WTC11 (cell line): ENCODE results near the gene GTF2H4. TPM values are rescaled to one million over a fixed set of nuclear protein-coding genes. Genes with fewer than 3 reads are reported as not detected.

ENCODE experiments used
- ATAC-seq: fragments of 200-7000 bp; cut with Tn5 transposase; 2 replicates; pipeline ENCODE4 v1.10.0; 2021; ENCODE audit warnings: mild to moderate bottlenecking, moderate library complexity
- CTCF ChIA-PET: fragments of 300-600 bp; sonication (Branson Sonifier 250); formaldehyde crosslinking; loops from one replicate; lab custom pipeline; 2021; ENCODE audit warnings: antibody characterized with exemption; lab: Charles Lee
- POLR2A ChIA-PET: fragments of 350-600 bp; sonication (Branson Sonifier 250); formaldehyde crosslinking; loops from one replicate; lab custom pipeline; 2021; ENCODE audit warnings: antibody characterized with exemption; lab: Charles Lee
- DNase-seq: peaks from one replicate; pipeline ENCODE4 v3.0.0; 2021; ENCODE audit warnings: low spot score
- H3K27ac Mint-ChIP-seq: 2 replicates; pipeline ENCODE4 v1.8.0; 2021; ENCODE audit warnings: mixed read lengths
- H3K27me3 Mint-ChIP-seq: 2 replicates; pipeline ENCODE4 v1.8.0; 2021; ENCODE audit warnings: low read depth, mild to moderate bottlenecking, moderate library complexity, mixed read lengths
- H3K36me3 Mint-ChIP-seq: 2 replicates; pipeline ENCODE4 v1.8.0; 2021; ENCODE audit warnings: mixed read lengths
- H3K4me1 Mint-ChIP-seq: 2 replicates; pipeline ENCODE4 v1.8.0; 2022; ENCODE audit warnings: mixed read lengths
- H3K4me3 Mint-ChIP-seq: 2 replicates; pipeline ENCODE4 v1.8.0; 2021; ENCODE audit warnings: mild to moderate bottlenecking, moderate library complexity, mixed read lengths
- H3K9me3 Mint-ChIP-seq: 2 replicates; pipeline ENCODE4 v1.8.0; 2021; ENCODE audit warnings: mixed read lengths
- ATF3 ChIP-seq: sonication (generic); formaldehyde crosslinking; conservative IDR thresholded peaks from 2 replicates; pipeline ENCODE4 v1.8.1; 2022; ENCODE audit warnings: mild to moderate bottlenecking, missing genetic modification reagents
- CBFB ChIP-seq: sonication (generic); formaldehyde crosslinking; IDR thresholded peaks from 2 replicates; pipeline ENCODE4 v1.8.1; 2022; ENCODE audit warnings: mild to moderate bottlenecking, low read depth, missing genetic modification reagents
- ESRRA ChIP-seq: sonication (generic); formaldehyde crosslinking; IDR thresholded peaks from 2 replicates; pipeline ENCODE4 v1.8.1; 2022; ENCODE audit warnings: mild to moderate bottlenecking, missing genetic modification reagents, borderline replicate concordance
- ETV6 ChIP-seq: sonication (generic); formaldehyde crosslinking; IDR thresholded peaks from 2 replicates; pipeline ENCODE4 v1.8.1; 2022; ENCODE audit warnings: mild to moderate bottlenecking, missing genetic modification reagents
- FOXP1 ChIP-seq: sonication (generic); formaldehyde crosslinking; IDR thresholded peaks from 2 replicates; pipeline ENCODE4 v1.8.0; 2022; ENCODE audit warnings: missing genetic modification reagents, mild to moderate bottlenecking, moderate library complexity, borderline replicate concordance
- GABPB1 ChIP-seq: sonication (generic); formaldehyde crosslinking; IDR thresholded peaks from 2 replicates; pipeline ENCODE4 v1.8.1; 2023; ENCODE audit warnings: mild to moderate bottlenecking, missing genetic modification reagents
- GTF2I ChIP-seq: fragments of 250-450 bp; sonication (Bioruptor Pico); conservative IDR thresholded peaks from 2 replicates; pipeline ENCODE4 v1.4.0; 2021; ENCODE audit warnings: mild to moderate bottlenecking
- JAZF1 ChIP-seq: fragments of 250-450 bp; sonication (Bioruptor Pico); IDR thresholded peaks from 2 replicates; pipeline ENCODE4 v1.9.0; 2021; ENCODE audit warnings: moderate library complexity, mild to moderate bottlenecking, inconsistent platforms
- RORB ChIP-seq: fragments of 250-450 bp; sonication (Bioruptor Pico); IDR thresholded peaks from 2 replicates; pipeline ENCODE4 v1.9.0; 2021; ENCODE audit warnings: mild to moderate bottlenecking
- SMAD4 ChIP-seq: sonication (generic); formaldehyde crosslinking; IDR thresholded peaks from 2 replicates; pipeline ENCODE4 v1.8.0; 2022; ENCODE audit warnings: mild to moderate bottlenecking, missing genetic modification reagents
- SP1 ChIP-seq: sonication (generic); formaldehyde crosslinking; conservative IDR thresholded peaks from 2 replicates; pipeline ENCODE4 v1.8.1; 2022; ENCODE audit warnings: missing genetic modification reagents
- TP53 ChIP-seq: sonication (generic); formaldehyde crosslinking; IDR thresholded peaks from 2 replicates; pipeline ENCODE4 v1.8.1; 2023; ENCODE audit warnings: mild to moderate bottlenecking, missing genetic modification reagents
- ZNF121 ChIP-seq: sonication (generic); formaldehyde crosslinking; IDR thresholded peaks from 2 replicates; pipeline ENCODE4 v1.8.0; 2023; ENCODE audit warnings: missing genetic modification reagents
- ZNF416 ChIP-seq: fragments of 250-450 bp; sonication (Bioruptor Pico); IDR thresholded peaks from 2 replicates; pipeline ENCODE4 v1.9.0; 2021; ENCODE audit warnings: mild to moderate bottlenecking, inconsistent platforms
- ZNF423 ChIP-seq: fragments of 250-450 bp; sonication (Bioruptor Pico); IDR thresholded peaks from 2 replicates; pipeline ENCODE4 v2.1.2; 2022; ENCODE audit warnings: mild to moderate bottlenecking, moderate library complexity
- total RNA-seq: library from RNA; stranded (reverse); gene quantifications from 3 replicates; pipeline ENCODE4 v1.2.3, GENCODE V29; 2021
- TF ChIP-seq, protein P1 (sequence below): fragments of 200-600 bp; IDR thresholded peaks from 2 replicates; pipeline ENCODE4 v1.8.0; 2022; ENCODE audit warnings: antibody characterized with exemption
- TF ChIP-seq, protein P2 (sequence below): sonication (generic); formaldehyde crosslinking; IDR thresholded peaks from 2 replicates; pipeline ENCODE4 v1.8.1; 2023; ENCODE audit warnings: mild to moderate bottlenecking, missing genetic modification reagents, borderline replicate concordance
- TF ChIP-seq, protein P3 (sequence below): fragments of 250-450 bp; sonication (Bioruptor Pico); IDR thresholded peaks from 2 replicates; pipeline ENCODE4 v1.9.0; 2021; ENCODE audit warnings: mild to moderate bottlenecking, borderline replicate concordance

The GTF2H4 gene
- total RNA-seq, 1 experiment from 2014 or later = 49.2 TPM

GRCh38 chr6:30877419-30878262, 30.4 kb upstream of the GTF2H4 start:
- ChIA-PET CTCF (interaction anchor here (0.7 to 13.3 kb wide), 13 partner anchors 9 to 210 kb away, joined by 3 to 164 read pairs (median 4); partner anchors contain the start of gene VARS2), POLR2A (no interaction called here)
- peak; percentile 89 for DNase-seq
- H3K36me3 Mint-ChIP-seq = peaks cover 14% of the 10 kb centered on the region
- H3K27ac Mint-ChIP-seq = peak overlapping the region; percentile 89
- H3K4me3 Mint-ChIP-seq = no peak overlapping the region
- H3K27me3 Mint-ChIP-seq = no peaks in the 10 kb centered on the region
- TF ChIP-seq GABPB1 (CRISPR knock-in tag) (peak; percentile 15; the same call in 1 of the 2 replicates), FOXP1 (CRISPR knock-in tag) (no peak), ETV6 (CRISPR knock-in tag) (peak; percentile 87), TP53 (CRISPR knock-in tag) (no peak), SP1 (CRISPR knock-in tag) (0 out of 2 replicates have a peak, but pooled peaks have one; percentile 31)
- TF ChIP-seq, protein P1, sequence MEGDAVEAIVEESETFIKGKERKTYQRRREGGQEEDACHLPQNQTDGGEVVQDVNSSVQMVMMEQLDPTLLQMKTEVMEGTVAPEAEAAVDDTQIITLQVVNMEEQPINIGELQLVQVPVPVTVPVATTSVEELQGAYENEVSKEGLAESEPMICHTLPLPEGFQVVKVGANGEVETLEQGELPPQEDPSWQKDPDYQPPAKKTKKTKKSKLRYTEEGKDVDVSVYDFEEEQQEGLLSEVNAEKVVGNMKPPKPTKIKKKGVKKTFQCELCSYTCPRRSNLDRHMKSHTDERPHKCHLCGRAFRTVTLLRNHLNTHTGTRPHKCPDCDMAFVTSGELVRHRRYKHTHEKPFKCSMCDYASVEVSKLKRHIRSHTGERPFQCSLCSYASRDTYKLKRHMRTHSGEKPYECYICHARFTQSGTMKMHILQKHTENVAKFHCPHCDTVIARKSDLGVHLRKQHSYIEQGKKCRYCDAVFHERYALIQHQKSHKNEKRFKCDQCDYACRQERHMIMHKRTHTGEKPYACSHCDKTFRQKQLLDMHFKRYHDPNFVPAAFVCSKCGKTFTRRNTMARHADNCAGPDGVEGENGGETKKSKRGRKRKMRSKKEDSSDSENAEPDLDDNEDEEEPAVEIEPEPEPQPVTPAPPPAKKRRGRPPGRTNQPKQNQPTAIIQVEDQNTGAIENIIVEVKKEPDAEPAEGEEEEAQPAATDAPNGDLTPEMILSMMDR = peak; percentile 75
- TF ChIP-seq, all 79 proteins: peak for 4
- H3K9me3 Mint-ChIP-seq = peaks cover 18% of the 10 kb centered on the region
- peak; percentile 54 for ATAC-seq
- H3K4me1 Mint-ChIP-seq = peaks cover 61% of the 10 kb centered on the region

- Mint-ChIP-seq H3K27me3 (no peaks in the 10 kb centered on the region), H3K4me3 (peak overlapping the region; percentile 93; the same call in 1 of the 2 replicates), H3K36me3 (peaks cover 4% of the 10 kb centered on the region), H3K27ac (peak overlapping the region; percentile 88), H3K9me3 (peaks cover 5% of the 10 kb centered on the region), H3K4me1 (peaks cover 71% of the 10 kb centered on the region)
- ChIA-PET POLR2A (interaction anchor here (0.8 to 3.3 kb wide), 7 partner anchors 27 to 191 kb away, joined by 3 to 25 read pairs (median 5); partner anchors contain the start of gene VARS2), CTCF (interaction anchor here (0.6 to 13.3 kb wide), 17 partner anchors 10 to 398 kb away, joined by 3 to 164 read pairs (median 5); partner anchors contain the start of gene VARS2)
- no peak for ATAC-seq
- TF ChIP-seq CBFB (CRISPR knock-in tag) (no peak), ZNF423 (CRISPR knock-in tag) (no peak), GTF2I (CRISPR knock-in tag) (no peak), ZNF416 (CRISPR knock-in tag) (no peak), SP1 (CRISPR knock-in tag) (0 out of 2 replicates have a peak, but pooled peaks have one; percentile 12), FOXP1 (CRISPR knock-in tag) (no peak), RORB (CRISPR knock-in tag) (no peak), ESRRA (CRISPR knock-in tag) (no peak), JAZF1 (CRISPR knock-in tag) (no peak), ATF3 (CRISPR knock-in tag) (no peak), SMAD4 (CRISPR knock-in tag) (no peak), ZNF121 (peak; percentile 98)
- TF ChIP-seq, protein P2, sequence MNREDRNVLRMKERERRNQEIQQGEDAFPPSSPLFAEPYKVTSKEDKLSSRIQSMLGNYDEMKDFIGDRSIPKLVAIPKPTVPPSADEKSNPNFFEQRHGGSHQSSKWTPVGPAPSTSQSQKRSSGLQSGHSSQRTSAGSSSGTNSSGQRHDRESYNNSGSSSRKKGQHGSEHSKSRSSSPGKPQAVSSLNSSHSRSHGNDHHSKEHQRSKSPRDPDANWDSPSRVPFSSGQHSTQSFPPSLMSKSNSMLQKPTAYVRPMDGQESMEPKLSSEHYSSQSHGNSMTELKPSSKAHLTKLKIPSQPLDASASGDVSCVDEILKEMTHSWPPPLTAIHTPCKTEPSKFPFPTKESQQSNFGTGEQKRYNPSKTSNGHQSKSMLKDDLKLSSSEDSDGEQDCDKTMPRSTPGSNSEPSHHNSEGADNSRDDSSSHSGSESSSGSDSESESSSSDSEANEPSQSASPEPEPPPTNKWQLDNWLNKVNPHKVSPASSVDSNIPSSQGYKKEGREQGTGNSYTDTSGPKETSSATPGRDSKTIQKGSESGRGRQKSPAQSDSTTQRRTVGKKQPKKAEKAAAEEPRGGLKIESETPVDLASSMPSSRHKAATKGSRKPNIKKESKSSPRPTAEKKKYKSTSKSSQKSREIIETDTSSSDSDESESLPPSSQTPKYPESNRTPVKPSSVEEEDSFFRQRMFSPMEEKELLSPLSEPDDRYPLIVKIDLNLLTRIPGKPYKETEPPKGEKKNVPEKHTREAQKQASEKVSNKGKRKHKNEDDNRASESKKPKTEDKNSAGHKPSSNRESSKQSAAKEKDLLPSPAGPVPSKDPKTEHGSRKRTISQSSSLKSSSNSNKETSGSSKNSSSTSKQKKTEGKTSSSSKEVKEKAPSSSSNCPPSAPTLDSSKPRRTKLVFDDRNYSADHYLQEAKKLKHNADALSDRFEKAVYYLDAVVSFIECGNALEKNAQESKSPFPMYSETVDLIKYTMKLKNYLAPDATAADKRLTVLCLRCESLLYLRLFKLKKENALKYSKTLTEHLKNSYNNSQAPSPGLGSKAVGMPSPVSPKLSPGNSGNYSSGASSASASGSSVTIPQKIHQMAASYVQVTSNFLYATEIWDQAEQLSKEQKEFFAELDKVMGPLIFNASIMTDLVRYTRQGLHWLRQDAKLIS (CRISPR knock-in tag) = no peak
- TF ChIP-seq, protein P3, sequence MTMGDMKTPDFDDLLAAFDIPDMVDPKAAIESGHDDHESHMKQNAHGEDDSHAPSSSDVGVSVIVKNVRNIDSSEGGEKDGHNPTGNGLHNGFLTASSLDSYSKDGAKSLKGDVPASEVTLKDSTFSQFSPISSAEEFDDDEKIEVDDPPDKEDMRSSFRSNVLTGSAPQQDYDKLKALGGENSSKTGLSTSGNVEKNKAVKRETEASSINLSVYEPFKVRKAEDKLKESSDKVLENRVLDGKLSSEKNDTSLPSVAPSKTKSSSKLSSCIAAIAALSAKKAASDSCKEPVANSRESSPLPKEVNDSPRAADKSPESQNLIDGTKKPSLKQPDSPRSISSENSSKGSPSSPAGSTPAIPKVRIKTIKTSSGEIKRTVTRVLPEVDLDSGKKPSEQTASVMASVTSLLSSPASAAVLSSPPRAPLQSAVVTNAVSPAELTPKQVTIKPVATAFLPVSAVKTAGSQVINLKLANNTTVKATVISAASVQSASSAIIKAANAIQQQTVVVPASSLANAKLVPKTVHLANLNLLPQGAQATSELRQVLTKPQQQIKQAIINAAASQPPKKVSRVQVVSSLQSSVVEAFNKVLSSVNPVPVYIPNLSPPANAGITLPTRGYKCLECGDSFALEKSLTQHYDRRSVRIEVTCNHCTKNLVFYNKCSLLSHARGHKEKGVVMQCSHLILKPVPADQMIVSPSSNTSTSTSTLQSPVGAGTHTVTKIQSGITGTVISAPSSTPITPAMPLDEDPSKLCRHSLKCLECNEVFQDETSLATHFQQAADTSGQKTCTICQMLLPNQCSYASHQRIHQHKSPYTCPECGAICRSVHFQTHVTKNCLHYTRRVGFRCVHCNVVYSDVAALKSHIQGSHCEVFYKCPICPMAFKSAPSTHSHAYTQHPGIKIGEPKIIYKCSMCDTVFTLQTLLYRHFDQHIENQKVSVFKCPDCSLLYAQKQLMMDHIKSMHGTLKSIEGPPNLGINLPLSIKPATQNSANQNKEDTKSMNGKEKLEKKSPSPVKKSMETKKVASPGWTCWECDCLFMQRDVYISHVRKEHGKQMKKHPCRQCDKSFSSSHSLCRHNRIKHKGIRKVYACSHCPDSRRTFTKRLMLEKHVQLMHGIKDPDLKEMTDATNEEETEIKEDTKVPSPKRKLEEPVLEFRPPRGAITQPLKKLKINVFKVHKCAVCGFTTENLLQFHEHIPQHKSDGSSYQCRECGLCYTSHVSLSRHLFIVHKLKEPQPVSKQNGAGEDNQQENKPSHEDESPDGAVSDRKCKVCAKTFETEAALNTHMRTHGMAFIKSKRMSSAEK (CRISPR knock-in tag) = 0 out of 2 replicates have a peak, but pooled peaks have one; percentile 13
- DNase-seq = peak; percentile 7
These were observed 28.2 kb upstream of the GTF2H4 start for GRCh38 chr6:30879684-30880427.
